GM12878 (cell line): ENCODE data around the gene COL13A1. TPM values are rescaled to one million over a fixed set of nuclear protein-coding genes. Genes with fewer than 3 reads are reported as not detected.

Experiments used
- ATAC-seq: fragments of 200-7000 bp; cut with Tn5 transposase; 3 replicates; pipeline ENCODE4 v1.9.1; 2020; ENCODE audit warnings: mild to moderate bottlenecking, moderate library complexity
- BruUV-seq: library from RNA; stranded (reverse); fragments of 400-500 nt; replicated peaks from 2 replicates; lab custom pipeline; 2021; lab: Mats Ljungman, UMichigan
- CTCF ChIA-PET: fragments of 300-600 bp; sonication (Branson Sonifier 250); formaldehyde crosslinking; extraction: SDS; loops from one replicate; lab custom pipeline; 2021; ENCODE audit warnings: inconsistent platforms; lab: Yijun Ruan, JAX
- POLR2A ChIA-PET: fragments of 350-600 bp; formaldehyde crosslinking; extraction: SDS; loops from one replicate; lab custom pipeline; 2021; ENCODE audit warnings: inconsistent platforms; lab: Charles Lee
- RAD21 ChIA-PET: fragments of 300-600 bp; sonication (Branson Sonifier 250); formaldehyde crosslinking; loops from one replicate; lab custom pipeline; 2023; ENCODE audit warnings: antibody characterized with exemption; ENCODE audit not compliant: unreplicated experiment; lab: Charles Lee
- SMC1A ChIA-PET: fragments of 300-600 bp; sonication (Branson Sonifier 250); formaldehyde crosslinking; loops from one replicate; lab custom pipeline; 2023; ENCODE audit not compliant: unreplicated experiment, uncharacterized antibody; lab: Charles Lee
- DNase-seq: peaks from one replicate; pipeline ENCODE4 v3.0.0-alpha.2; 2011; ENCODE audit warnings: low read depth, low spot score
- FAIRE-seq: peaks from 3 replicates; lab custom pipeline; 2011; peaks lifted over from hg19 to GRCh38; lab: Jason Lieb, UNC
- H2AFZ ChIP-seq: 2 replicates; pipeline ENCODE4 v1.6.0; 2011; ENCODE audit warnings: low read depth, low read length, control low read depth; ENCODE audit not compliant: control insufficient read depth
- H3K27ac ChIP-seq: 2 replicates; pipeline ENCODE4 v1.5.1; 2011; ENCODE audit warnings: control low read depth; ENCODE audit not compliant: control insufficient read depth, insufficient read depth
- H3K27me3 ChIP-seq, 2 experiments: replicated peaks in 1 of 2; 2 replicates each; pipeline versions ENCODE4 v1.6.0 to v1.6.1; 2011; ENCODE audit warnings: low read length in 1 of 2; ENCODE audit not compliant: control insufficient read depth in 2 of 2, insufficient read depth in 2 of 2
- H3K36me3 ChIP-seq, 2 experiments: 2 replicates each; pipeline ENCODE4 v1.5.1; 2011; ENCODE audit warnings: low read length in 1 of 2; ENCODE audit not compliant: control insufficient read depth in 2 of 2, insufficient read depth in 2 of 2
- H3K4me1 ChIP-seq: 2 replicates; pipeline ENCODE4 v1.6.1; 2011; ENCODE audit warnings: mild to moderate bottlenecking, low read length, moderate library complexity, mixed read lengths; ENCODE audit not compliant: control insufficient read depth, insufficient read depth
- H3K4me2 ChIP-seq: 2 replicates; pipeline ENCODE4 v1.6.0; 2011; ENCODE audit warnings: control low read depth; ENCODE audit not compliant: control insufficient read depth, insufficient read depth
- H3K4me3 ChIP-seq: fragments of 200-600 bp; sonication (generic); 2 replicates; pipeline ENCODE4 v1.5.1; 2016
- H3K79me2 ChIP-seq: 2 replicates; pipeline ENCODE4 v1.6.0; 2011; ENCODE audit warnings: low read length; ENCODE audit not compliant: control insufficient read depth, insufficient read depth
- H3K9ac ChIP-seq: 2 replicates; pipeline ENCODE4 v1.8.0; 2011; ENCODE audit warnings: low read length, control low read depth, mixed read lengths; ENCODE audit not compliant: control insufficient read depth, insufficient read depth
- H3K9me3 ChIP-seq: replicated peaks from 3 replicates; pipeline ENCODE4 v1.5.1; 2011; ENCODE audit warnings: mild to moderate bottlenecking, low read length; ENCODE audit not compliant: control insufficient read depth, insufficient read depth
- H4K20me1 ChIP-seq: 2 replicates; pipeline ENCODE4 v1.6.0; 2011; ENCODE audit not compliant: control insufficient read depth, insufficient read depth
- BACH1 ChIP-seq: fragments of 450-650 bp; IDR thresholded peaks from 2 replicates; pipeline ENCODE4 v1.6.1; 2017; ENCODE audit warnings: mild to moderate bottlenecking, borderline replicate concordance
- BCL11A ChIP-seq: IDR thresholded peaks from 2 replicates; pipeline ENCODE4 v1.6.1; 2011; ENCODE audit warnings: low read depth, low read length
- CBX5 ChIP-seq: sonication (generic); IDR thresholded peaks from 2 replicates; pipeline ENCODE4 v1.6.1; 2016; ENCODE audit warnings: low read depth, moderate library complexity, mild to moderate bottlenecking, inconsistent platforms
- CHD1 ChIP-seq: IDR thresholded peaks from 2 replicates; pipeline ENCODE4 v1.6.1; 2012; ENCODE audit warnings: low read depth, low read length, improper control_type of control experiment
- CHD4 ChIP-seq: fragments of 200-600 bp; sonication (generic); IDR thresholded peaks from 2 replicates; pipeline ENCODE4 v1.6.1; 2016; ENCODE audit warnings: mild to moderate bottlenecking
- EZH2 ChIP-seq: IDR thresholded peaks from 2 replicates; pipeline ENCODE4 v1.6.1; 2012; ENCODE audit warnings: low read depth, mild to moderate bottlenecking, control low read depth, inconsistent platforms, low read length, borderline replicate concordance; ENCODE audit not compliant: control insufficient read depth
- IRF4 ChIP-seq: IDR thresholded peaks from 2 replicates; pipeline ENCODE4 v1.6.1; 2011; ENCODE audit warnings: low read depth, low read length
- MEF2A ChIP-seq: IDR thresholded peaks from 2 replicates; pipeline ENCODE4 v1.6.1; 2011; ENCODE audit warnings: low read depth, mild to moderate bottlenecking, low read length, moderate library complexity; ENCODE audit not compliant: insufficient read depth
- PAX8 ChIP-seq: fragments of 450-650 bp; IDR thresholded peaks from 2 replicates; pipeline ENCODE4 v1.6.1; 2017; ENCODE audit warnings: mild to moderate bottlenecking, moderate library complexity
- PBX3 ChIP-seq: IDR thresholded peaks from 2 replicates; pipeline ENCODE4 v1.6.1; 2011; ENCODE audit warnings: mild to moderate bottlenecking, low read depth, low read length, moderate library complexity; ENCODE audit not compliant: insufficient replicate concordance
- WGBS: methylation state at CpG from one replicate; pipeline ENCODE4 v1.1.6; 2016; ENCODE audit warnings: low lambda C conversion rate; ENCODE audit not compliant: insufficient replicate concordance, insufficient coverage; ENCODE audit errors: missing lambda C conversion rate; 5-methylcytosine and 5-hydroxymethylcytosine counted together
- in situ Hi-C: fragments of 300-500 bp; cut with MboI; formaldehyde crosslinking; loops from 9 replicates; pipeline ENCODE4 v1.14.3; 2018; ENCODE audit warnings: mixed read lengths
- intact Hi-C: fragments of 100-400 bp; cut with micrococcal nuclease; formaldehyde crosslinking; loops from one replicate; pipeline ENCODE4 v1.14.2; 2022; ENCODE audit not compliant: unreplicated experiment
- polyA plus RNA-seq, 11 experiments: library from polyadenylated mRNA; depleted of rRNA in 4 of 11; unstranded in 6 of 11; stranded (reverse) in 5 of 11; fragments of >200 nt; fragmentation: Nextera tagmentation in 4 of 11; fragmentation: Illumina TruSeq in 1 of 11; extraction: Ambion mirVana in 4 of 11; extraction: Trizol in 1 of 11; gene quantifications; 1 replicate in 1 of 11; 2 replicates in 10 of 11; pipeline versions ENCODE4 v1.2.1 to v1.2.3, GENCODE V29; 2011 to 2016; ENCODE audit warnings: inconsistent platforms in 2 of 11, missing spikeins in 2 of 11, low read depth in 1 of 11
- total RNA-seq, 4 experiments: library from RNA; depleted of rRNA in 3 of 4; stranded (reverse); fragments of >200 nt in 3 of 4; fragmentation: Illumina TruSeq in 1 of 4; extraction: Trizol in 1 of 4; gene quantifications; 2 replicates each; pipeline versions ENCODE4 v1.2.1 to v1.2.3, GENCODE V29; 2013 to 2021
- TF ChIP-seq, protein P1 (sequence below): fragments of 450-650 bp; formaldehyde crosslinking; IDR thresholded peaks from 2 replicates; pipeline ENCODE4 v1.4.0; 2022; ENCODE audit warnings: mild to moderate bottlenecking, moderate library complexity
- TF ChIP-seq, protein P2 (sequence below): fragments of 450-650 bp; IDR thresholded peaks from 2 replicates; pipeline ENCODE4 v1.6.1; 2017; ENCODE audit warnings: antibody characterized with exemption, mild to moderate bottlenecking, moderate library complexity
- TF ChIP-seq, protein P3 (sequence below): fragments of 150-350 bp; IDR thresholded peaks from 2 replicates; pipeline ENCODE4 v1.6.1; 2014; ENCODE audit warnings: mild to moderate bottlenecking, low read depth, low read length

COL13A1 gene
- total and polyA plus RNA-seq, 10 of the 15 experiments (the other 5 are each of a cell fraction or from before 2014, with no cell fraction given) = 0.03 to 0.15 (median 0.05) TPM; not detected in 7

DNA sequence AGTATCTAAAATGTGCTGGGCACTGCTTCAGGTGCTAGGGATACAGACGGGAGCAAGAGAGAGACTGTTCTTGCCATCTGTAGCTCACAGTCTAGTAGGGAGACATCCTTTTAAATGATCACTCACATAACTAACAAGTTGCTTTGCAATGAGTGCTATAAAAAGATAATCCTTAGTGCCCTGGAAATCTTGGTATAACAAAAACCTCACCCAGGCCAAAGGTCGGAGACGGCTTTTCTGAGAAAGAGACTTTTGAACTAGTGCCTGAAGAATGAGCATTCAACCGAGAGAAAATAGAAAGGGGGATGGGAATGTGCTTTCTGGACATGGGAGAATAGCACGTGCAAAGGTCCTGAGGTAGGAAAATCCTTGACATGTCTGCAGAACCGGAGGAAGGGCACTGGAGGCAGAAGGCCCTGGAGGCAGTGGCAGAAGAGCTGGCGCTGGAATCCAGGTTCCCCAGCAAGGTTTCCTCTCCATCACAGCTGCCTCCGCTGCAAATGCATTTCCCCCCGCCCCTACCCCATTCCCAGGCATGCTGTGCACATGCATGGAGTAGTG is 89.4 kb downstream of the COL13A1 start:
- CTCF ChIA-PET = no interaction called here
- ATAC-seq (no peak), DNase-seq (no peak), FAIRE-seq (no peak)
- no peaks in the 10 kb centered on the region for H3K9me3 ChIP-seq
- no peaks in the 10 kb centered on the region for H3K36me3 ChIP-seq
- no peak overlapping the region for H3K27ac ChIP-seq
- RAD21 ChIA-PET = interaction anchor here (0.6 kb wide), 1 partner anchor 905 kb away, joined by 3 read pairs; no protein-coding TSS in a partner anchor
- SMC1A ChIA-PET = no interaction called here
- no peaks in the 10 kb centered on the region for H4K20me1 ChIP-seq
- no peak overlapping the region for H3K4me3 ChIP-seq
- no peak overlapping the region for H3K9ac ChIP-seq
- no peaks in the 10 kb centered on the region for H3K4me1 ChIP-seq
- H3K4me2 ChIP-seq = no peak overlapping the region
- no TSS peak for BruUV-seq
- POLR2A ChIA-PET = no interaction called here
- H3K27me3 ChIP-seq = peaks cover 0 to 6% of the 10 kb centered on the region in 2 experiments; a peak in 2 of 4 replicates
- intact Hi-C loops = no loop called here
- H2AFZ ChIP-seq = no peak overlapping the region
- no peaks in the 10 kb centered on the region for H3K79me2 ChIP-seq
- WGBS = 30% methylated on average over 9 of the region's 9 CpGs
- in situ Hi-C loops = no loop called here
- TF ChIP-seq BACH1 = no peak
- no peak for TF ChIP-seq MEF2A
- TF ChIP-seq, protein P1, sequence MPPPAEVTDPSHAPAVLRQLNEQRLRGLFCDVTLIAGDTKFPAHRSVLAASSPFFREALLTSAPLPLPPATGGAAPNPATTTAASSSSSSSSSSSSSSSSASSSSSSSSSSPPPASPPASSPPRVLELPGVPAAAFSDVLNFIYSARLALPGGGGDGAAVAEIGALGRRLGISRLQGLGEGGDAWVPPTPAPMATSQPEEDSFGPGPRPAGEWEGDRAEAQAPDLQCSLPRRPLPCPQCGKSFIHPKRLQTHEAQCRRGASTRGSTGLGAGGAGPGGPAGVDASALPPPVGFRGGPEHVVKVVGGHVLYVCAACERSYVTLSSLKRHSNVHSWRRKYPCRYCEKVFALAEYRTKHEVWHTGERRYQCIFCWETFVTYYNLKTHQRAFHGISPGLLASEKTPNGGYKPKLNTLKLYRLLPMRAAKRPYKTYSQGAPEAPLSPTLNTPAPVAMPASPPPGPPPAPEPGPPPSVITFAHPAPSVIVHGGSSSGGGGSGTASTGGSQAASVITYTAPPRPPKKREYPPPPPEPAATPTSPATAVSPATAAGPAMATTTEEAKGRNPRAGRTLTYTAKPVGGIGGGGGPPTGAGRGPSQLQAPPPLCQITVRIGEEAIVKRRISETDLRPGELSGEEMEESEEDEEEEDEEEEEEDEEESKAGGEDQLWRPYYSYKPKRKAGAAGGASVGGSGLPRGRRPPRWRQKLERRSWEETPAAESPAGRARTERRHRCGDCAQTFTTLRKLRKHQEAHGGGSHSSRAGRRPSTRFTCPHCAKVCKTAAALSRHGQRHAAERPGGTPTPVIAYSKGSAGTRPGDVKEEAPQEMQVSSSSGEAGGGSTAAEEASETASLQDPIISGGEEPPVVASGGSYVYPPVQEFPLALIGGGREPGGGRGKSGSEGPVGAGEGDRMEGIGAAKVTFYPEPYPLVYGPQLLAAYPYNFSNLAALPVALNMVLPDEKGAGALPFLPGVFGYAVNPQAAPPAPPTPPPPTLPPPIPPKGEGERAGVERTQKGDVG = no peak
- TF ChIP-seq BCL11A = no peak
- TF ChIP-seq PAX8 = no peak
- TF ChIP-seq CHD4 = no peak
- no peak for TF ChIP-seq CBX5
- TF ChIP-seq, protein P2, sequence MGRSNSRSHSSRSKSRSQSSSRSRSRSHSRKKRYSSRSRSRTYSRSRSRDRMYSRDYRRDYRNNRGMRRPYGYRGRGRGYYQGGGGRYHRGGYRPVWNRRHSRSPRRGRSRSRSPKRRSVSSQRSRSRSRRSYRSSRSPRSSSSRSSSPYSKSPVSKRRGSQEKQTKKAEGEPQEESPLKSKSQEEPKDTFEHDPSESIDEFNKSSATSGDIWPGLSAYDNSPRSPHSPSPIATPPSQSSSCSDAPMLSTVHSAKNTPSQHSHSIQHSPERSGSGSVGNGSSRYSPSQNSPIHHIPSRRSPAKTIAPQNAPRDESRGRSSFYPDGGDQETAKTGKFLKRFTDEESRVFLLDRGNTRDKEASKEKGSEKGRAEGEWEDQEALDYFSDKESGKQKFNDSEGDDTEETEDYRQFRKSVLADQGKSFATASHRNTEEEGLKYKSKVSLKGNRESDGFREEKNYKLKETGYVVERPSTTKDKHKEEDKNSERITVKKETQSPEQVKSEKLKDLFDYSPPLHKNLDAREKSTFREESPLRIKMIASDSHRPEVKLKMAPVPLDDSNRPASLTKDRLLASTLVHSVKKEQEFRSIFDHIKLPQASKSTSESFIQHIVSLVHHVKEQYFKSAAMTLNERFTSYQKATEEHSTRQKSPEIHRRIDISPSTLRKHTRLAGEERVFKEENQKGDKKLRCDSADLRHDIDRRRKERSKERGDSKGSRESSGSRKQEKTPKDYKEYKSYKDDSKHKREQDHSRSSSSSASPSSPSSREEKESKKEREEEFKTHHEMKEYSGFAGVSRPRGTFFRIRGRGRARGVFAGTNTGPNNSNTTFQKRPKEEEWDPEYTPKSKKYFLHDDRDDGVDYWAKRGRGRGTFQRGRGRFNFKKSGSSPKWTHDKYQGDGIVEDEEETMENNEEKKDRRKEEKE = no peak
- TF ChIP-seq, protein P3, sequence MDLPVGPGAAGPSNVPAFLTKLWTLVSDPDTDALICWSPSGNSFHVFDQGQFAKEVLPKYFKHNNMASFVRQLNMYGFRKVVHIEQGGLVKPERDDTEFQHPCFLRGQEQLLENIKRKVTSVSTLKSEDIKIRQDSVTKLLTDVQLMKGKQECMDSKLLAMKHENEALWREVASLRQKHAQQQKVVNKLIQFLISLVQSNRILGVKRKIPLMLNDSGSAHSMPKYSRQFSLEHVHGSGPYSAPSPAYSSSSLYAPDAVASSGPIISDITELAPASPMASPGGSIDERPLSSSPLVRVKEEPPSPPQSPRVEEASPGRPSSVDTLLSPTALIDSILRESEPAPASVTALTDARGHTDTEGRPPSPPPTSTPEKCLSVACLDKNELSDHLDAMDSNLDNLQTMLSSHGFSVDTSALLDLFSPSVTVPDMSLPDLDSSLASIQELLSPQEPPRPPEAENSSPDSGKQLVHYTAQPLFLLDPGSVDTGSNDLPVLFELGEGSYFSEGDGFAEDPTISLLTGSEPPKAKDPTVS = no peak
- TF ChIP-seq CHD1 = no peak
- no peak for TF ChIP-seq EZH2
- TF ChIP-seq IRF4 = no peak
- TF ChIP-seq PBX3 = no peak
